Measurements from ENCODE around the gene HOXD13.

Gene HOXD13

DNA sequence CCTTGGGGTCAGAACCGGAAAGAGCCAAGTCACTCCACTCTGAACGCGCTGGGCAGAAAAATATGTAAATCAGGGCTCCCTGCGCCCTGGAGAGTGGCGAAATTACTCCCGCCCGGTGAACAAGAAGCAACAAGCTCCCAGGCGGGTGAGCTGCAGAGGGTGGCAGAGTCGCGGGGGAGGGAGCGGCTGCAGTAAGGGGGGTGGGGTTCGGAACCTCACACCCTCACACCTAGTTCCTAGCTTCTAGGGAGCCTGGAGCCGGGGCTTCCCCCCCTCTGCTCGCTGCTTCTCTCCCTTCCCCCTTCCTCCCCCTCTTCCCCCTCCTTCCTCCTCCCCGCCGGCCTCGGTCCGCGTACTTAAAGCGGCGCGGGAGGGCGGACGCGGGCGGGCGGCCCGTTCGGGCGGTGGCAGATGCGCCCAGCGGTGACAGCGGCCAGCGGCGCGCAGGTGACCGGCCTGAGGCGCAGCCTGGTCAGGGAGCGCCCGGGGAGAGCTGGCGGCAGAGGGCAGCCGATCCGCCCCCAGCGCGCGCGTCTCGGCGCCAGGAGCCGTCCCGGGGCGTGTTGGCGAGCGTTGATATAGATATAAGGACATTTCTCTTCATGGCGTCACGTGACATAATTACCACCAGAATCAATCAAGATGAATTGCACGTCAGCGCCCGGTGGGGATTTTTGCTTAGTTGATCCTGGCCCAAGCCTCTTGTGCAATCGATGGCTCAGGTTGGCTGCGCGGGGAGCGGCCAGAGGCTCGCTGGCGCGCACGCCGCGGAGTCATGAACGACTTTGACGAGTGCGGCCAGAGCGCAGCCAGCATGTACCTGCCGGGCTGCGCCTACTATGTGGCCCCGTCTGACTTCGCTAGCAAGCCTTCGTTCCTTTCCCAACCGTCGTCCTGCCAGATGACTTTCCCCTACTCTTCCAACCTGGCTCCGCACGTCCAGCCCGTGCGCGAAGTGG, 14.3 kb downstream of the HOXD13 start, which contains the start of gene HOXD11:
TSS of gene HOXD11 (plus strand) at position 700 of the 959 bp plus-strand sequence. CDS start at position 776, 76 bp downstream.
- no peak for DNase-seq

DNA sequence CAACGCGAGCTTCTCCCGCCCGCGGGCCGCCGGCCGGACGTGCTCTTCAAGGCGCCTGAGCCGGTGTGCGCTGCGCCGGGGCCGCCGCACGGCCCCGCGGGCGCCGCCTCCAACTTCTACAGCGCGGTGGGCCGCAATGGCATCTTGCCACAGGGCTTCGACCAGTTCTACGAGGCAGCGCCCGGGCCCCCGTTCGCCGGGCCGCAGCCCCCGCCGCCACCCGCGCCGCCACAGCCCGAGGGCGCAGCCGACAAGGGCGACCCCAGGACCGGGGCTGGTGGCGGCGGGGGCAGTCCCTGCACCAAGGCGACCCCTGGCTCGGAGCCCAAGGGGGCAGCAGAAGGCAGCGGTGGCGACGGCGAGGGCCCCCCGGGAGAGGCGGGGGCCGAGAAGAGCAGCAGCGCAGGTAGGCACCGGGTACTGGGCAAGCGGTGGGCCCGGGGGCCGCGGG, 15.2 kb downstream of the HOXD13 start:
- no peak for DNase-seq

DNA sequence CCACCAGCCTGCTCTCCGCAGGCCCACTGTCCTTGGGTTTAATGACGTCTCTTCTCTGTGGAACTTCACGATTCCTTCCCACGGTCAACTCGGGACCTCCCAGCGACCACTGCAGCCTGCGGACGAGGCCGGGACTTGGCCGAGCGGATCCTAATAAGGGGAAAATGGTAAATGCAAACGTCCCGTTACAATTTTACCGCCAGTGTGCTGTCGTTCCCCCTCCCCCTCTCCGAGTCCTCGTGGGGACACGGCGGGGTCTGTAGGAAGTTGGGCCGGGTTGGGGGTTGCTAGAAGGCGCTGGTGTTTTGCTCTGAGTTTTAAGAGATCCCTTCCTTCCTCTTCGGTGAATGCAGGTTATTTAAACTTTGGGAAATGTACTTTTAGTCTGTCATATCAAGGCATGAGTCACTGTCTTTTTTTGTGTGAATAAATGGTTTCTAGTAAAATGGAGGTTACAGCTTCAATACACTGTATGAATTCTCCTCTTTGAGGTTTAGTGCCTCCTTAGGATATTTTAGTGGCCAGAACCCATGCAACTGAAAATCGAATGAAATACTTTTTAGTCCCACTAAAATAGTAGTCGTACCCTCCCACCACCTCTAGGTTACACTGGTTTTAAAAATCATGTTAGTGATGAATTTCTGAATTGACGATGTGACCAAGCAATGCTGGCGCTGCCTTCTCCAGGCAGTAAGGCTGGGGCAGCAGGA, 16.8 kb downstream of the HOXD13 start:
- DNase-seq = no peak

DNA sequence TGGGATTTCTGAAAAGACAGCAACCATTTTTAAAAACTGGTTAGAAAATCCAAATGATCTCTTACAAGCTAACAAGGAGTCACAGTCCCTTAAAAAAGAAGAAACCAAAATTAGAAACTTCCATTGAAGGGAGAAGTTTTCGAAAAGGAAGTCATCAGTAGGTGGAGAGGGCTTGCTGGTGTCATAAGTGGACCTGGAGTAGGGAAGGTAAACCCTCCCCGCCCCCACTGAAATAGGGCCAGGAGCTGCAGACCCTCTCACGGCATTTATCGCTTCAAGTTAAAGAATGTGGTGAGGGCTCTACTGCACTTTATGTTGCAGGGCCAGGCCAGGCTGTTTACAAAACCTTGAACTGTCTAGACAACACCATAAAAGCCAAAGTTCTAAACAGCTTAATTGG, 17.4 kb downstream of the HOXD13 start:
- DNase-seq = no peak

DNA sequence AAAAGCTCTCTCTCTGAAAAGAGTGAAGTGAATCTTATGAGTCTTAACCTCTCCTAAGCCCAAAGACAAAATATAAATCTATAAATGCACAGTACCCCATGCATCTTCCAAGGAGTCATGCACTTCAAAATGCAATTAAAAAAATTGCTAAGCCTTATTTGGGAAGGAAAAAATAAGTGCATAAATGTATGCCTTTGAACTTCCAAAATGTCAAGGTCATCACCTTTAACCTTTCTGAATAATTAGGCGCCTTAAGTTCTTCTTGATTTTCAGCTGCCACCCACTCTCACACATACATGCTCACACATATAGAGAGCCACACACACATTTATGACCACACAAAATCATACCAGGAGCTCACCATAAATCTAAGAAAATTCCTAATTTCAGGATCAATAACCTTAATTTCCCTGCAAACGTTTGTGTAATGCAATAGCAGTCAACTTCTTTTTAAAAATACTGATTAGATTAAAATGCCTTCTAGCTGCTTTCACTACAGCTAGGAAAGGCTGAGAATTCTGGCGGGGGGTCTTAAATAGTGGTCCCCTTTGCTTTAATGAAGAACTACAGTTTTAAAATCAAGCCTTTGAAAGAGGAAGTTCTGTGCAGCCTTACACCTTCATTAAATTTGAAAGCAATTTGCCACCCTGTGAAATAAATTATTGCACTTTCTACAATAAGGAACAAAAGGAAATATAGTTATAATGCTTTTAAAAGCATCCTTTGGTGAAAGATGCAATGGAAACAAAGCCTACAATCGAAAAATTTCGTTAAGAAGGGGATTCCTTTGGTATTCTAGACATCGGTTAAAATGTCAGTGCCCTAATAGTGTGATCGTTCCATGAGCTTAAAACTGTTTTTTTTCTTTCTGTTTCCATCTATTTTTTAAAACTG, 18.1 kb downstream of the HOXD13 start:
- DNase-seq = no peak

DNA sequence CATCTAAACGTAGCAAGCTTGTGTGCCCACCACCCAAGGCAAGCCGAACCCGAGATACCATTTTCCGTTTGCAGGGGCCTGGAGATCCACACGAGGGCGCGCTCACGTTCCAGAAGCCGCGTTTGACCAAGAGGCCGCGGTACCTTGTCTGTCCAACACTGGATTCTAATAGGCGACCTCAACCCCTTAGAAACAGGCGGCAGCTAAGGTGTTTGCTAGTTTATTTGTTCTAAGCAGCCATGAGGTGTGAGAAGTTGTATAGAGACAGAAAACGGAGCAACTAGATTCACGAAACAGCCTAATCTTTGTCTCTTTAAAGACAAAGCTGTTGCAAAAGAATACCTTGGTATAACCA, 18.8 kb downstream of the HOXD13 start:
- DNase-seq = peak in 1 of 2 experiments; percentile 50

DNA sequence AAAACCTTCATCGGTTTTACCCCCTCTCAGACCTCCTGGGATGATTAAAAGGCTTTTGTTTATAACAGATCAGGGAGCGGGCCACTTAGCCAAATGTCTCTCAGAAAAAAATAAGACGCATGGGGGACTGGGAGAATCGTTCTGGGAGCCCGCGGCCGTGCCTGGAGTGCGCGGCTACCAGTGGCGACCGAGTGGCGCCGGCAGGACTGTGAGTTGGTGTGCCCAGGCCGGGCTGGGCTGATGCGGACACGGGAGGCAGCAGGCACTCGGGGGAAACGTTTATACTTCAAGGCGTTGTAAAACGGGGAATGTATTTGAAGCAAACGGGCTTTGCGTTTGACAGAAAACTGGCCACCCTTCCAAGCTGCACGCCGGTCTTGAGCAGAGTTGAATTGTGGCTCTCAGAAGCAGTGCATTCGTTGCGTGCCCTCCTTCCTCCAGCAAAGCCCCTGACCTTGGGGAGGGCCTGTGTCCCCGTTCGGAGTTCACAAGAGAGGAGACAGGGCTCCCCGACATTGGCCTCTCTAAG, 19.4 kb downstream of the HOXD13 start:
- DNase-seq = no peak

DNA sequence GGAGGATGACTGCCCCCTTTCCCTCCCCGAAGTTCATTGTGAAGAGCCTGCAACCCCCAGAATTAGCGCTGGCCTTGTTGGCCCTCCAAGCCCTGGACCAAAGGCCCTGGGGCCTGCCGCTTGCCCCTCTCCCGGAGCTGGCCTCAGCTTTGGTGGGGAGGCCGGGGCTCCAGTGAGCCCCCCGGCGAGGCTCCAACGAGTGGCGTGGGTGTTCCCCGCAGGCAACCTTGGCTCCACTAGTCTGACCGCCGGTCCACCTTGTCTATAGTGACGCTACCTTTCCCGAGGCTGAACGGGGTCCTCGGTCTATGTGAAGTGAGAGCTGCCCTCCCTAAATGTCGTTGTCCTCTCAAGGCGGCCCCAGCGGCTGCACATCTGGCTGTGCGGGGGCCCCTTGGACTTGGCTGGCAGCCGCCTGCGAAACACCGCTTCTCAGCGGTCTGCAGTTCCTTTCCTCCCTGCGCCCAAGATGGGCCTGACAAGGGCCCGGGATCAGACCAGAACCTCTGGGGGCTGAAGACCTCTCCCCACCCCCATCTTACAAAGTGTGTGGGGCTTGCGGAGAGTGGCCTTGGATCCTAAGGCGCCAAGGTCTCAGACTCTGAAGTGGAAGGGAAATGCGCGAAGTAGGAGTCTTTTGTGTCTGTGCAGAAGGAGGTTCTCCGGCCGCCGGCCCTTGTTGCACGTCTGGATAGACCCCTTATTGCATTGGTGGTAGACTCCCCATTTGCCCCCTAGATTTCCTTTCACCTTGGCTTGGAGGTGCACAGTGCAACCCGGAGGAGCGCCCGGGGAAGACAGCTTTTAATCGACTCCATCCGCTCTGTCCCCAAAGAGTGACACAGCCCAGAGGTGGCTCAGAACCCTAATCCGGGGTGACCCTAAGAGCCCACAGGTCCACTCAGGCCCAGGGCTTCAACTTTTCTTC, 20.1 kb downstream of the HOXD13 start:
- no peak for DNase-seq

DNA sequence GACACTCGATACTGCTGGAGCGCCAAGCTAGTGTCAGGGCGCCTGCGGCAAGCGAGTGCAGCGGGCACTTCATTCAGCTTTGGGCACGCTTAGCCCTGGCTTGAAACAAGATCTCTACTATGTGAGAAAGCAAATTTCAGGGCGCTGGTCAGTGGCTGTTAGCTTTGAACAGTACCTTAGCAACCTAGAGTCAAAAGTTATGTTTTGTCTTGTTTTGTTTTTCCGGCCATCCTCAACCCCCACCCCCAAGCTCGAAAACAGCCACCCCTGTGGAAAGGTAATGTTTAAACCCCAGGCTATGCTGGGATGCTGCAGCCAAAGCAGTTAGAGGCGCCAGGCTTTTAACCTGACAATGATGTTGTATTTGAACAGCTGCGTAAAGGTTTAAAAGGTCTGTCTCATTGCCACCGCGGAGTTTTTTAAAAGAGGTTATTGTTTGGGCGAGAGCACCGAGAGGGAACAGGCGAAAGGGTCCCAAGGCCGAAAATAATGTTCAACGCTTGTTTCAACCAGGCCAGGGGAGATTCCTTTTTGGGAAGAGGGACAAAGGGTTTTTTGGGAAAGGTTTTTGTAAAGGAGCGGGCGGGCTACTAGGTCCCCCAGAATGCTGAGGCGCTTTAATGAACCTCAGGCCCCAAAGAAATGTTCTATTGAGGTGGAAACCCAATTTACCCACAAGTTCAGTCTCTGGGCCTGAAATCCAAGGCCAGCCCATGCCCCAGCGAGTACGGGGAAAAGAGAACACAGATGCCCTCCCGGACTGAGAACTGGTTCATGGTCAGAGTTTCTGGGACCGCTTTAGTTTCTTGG, 21.8 kb downstream of the HOXD13 start:
- DNase-seq = no peak

DNA sequence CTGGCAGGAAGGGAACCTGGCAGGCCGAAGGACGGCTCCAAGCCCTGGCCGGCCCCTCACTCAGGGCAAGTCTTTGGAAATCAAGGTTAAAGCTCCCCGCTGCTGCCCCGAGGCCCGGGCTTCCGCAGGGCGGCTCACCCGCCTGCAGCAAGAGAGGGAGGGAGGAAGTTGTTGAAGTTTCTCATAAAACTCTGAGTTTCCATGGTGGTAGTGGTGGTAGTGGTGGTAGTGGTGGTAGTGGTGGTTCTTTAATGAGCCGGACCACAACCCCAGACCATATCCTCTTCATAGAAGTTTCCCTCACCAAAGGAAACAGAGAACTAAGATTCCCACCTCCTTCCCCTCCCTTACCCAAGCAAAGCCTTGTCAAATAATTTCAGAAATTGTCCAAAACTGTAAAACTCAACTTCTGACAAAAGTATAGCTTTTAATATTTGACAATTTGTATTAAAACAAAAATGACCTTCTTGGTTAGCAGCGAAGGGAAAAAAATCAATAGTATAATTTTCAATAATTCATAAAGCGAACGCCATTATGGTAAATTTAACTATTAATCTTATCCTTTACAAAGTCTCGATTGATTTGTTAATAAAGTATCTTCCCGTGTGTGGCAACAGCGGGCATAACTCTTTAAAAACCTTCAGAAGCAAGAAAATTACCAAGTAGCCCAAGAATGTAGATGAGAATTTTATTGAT, 22.6 kb downstream of the HOXD13 start:
- no peak for DNase-seq

DNA sequence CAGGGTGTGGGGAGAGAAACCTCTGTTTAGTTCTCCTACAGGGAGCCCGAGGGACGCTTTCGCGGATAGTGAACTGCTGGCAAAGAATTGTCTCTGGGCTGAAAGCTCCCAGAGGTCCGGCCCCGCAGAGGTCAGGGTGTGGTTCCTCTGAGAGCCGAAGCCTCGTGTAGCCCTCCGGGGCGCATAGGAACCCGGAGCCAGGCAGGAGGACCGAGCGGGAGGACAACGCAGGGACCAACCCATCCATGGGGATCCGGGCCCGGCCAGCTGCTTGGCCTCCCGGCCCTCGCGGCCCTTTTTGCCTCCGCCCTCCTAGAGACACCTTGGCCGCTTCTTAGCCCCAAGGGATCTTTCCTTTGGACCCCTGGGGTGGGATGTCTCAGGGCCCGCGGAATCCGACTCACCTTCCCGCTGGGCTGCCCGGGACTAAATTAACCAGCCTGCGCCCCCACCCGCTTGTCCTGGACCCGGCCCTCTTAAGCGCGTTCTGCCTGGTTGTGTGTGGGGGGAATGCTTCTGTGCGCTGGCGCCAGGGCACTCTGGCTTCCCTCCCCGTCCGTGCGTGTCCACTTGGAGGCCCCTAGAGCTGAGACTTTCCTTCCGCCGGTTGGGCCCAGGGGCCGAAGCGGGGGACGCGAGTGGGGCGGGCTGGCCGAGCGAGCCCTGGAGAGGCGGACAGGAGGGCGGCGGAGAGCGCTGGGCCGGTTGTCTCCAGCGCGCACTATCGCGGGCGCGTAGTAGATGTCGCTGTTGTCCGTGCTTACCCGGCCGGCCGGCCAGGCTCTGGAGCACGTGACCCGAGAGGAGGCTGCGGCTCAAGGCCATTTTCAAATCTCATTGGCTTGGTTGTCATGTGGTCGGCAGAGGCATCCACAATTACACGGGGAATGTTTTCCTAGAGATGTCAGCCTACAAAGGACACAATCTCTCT, 23.6 kb downstream of the HOXD13 start, which contains the start of gene HOXD10:
TSS of gene HOXD10 (plus strand) at position 896 of the 931 bp plus-strand sequence. CDS start 56 bp downstream, outside the sequence.
- no peak for DNase-seq

DNA sequence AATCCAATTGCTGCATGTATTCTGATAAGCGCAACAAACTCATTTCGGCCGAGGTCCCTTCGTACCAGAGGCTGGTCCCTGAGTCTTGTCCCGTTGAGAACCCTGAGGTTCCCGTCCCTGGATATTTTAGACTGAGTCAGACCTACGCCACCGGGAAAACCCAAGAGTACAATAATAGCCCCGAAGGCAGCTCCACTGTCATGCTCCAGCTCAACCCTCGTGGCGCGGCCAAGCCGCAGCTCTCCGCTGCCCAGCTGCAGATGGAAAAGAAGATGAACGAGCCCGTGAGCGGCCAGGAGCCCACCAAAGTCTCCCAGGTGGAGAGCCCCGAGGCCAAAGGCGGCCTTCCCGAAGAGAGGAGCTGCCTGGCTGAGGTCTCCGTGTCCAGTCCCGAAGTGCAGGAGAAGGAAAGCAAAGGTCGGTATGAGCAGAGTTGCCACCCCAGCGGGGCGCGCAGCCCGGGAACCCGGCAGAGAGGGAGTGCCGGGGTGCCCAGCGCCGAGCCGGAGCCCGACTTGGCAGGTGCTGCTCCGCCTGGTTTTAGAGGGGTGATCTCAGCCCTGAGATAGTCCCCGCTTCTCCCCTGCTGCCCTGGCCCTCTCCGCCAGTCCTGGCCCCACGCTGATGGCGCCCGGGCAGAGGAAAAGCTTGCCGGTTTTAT, 24.8 kb downstream of the HOXD13 start:
- no peak for DNase-seq

DNA sequence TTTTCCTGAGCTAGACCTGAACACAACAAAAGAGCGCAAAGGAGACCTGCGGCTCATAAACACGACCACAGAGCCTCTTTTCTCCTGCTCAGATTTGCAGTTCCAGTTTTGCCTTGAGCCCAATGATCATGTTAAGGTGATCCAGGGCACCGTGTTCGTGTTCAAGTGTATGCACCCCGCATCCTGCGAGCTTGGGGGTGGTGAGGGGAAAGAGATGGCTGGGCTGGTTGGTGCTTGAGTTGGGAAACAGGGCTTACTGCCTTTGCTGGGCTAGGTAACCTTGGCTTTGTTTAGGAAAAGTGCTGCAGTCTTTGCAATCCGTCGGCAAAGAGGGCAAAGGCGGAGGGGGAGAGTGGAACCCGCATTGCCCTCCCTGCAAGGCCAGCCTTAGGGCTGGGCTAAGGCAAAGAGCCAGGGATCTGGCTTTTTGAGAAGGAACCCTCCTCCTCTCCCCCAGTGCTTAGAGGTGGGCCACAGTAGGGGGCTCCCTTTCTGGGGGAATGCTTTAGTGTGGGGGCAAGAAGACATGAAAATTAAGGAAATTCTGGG, 25.4 kb downstream of the HOXD13 start:
- no peak for DNase-seq

DNA sequence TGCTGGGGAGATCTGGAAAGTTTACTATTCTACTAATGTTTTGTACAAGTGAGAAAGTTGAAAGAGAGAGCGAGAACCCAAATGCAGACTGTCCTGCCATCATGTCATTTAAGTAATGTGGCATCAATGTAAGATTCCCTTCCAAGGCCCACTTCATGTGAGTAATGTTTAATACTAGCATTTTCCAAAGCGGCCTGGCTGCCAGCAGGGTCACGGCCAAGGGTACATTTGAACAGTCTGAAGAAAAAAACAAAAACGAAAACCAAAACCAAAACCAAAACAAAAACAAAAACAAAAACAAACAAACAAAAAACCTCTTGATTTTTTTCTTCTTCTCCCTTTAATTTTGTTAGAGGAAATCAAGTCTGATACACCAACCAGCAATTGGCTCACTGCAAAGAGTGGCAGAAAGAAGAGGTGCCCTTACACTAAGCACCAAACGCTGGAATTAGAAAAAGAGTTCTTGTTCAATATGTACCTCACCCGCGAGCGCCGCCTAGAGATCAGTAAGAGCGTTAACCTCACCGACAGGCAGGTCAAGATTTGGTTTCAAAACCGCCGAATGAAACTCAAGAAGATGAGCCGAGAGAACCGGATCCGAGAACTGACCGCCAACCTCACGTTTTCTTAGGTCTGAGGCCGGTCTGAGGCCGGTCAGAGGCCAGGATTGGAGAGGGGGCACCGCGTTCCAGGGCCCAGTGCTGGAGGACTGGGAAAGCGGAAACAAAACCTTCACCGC, 26.2 kb downstream of the HOXD13 start:
- DNase-seq = peak; percentile 35 to 38

DNA sequence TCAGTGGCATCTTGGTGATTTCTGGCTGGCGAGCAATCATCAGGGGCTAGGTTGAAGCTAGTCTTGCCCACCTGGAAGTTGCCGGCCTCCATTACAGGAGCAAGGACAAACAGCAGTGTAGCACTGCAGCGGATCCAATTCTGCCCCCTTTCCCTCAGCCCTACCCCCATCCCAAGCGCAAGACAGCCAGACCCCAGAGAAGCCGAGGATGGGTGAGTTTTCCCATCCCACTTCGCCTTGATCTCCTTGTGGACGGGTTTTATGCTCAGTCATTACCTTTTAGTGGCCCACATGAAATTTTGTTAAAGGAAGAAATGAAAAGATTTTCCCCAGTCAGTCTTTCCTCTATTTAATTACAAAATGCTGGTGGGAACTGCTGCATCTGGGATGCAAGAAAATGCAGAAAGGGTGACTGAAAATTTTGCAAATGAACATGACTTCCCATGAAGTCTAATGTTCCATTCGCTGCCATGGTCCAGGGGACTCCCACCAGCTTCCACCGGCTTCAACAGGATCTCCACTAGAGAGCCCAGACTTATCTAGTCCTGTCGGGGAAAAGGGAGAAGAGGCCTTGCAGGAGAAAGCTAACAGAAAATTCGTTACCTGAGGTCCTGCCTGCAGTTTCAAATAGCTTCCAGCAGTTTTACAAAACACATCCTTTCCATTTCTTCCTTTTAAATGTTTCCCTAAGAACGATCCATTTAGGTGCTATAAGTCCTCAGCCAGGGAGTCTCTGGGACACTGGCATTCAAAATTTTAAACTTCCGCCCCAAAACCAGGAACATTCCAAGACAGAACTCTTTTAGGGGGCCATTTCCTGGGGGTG, 28.1 kb downstream of the HOXD13 start:
- DNase-seq = no peak
